H9 (cell line): ENCODE measurements around the gene ANKRD23. TPM values are rescaled to one million over a fixed set of nuclear protein-coding genes. Genes with fewer than 3 reads are reported as not detected.

Source experiments
- DNase-seq: peaks from one replicate; pipeline ENCODE4 v3.0.0-alpha.2; 2017
- H2AFZ ChIP-seq: one replicate; pipeline ENCODE4 v1.6.1; 2013; ENCODE audit warnings: mild to moderate bottlenecking, low read length, control low read depth, moderate library complexity
- H2AK5ac ChIP-seq: 2 replicates; pipeline ENCODE4 v1.6.1; 2013; ENCODE audit warnings: low read length, control low read depth, mixed read lengths; ENCODE audit not compliant: insufficient read length
- H2BK120ac ChIP-seq: one replicate; pipeline ENCODE4 v1.6.1; 2013; ENCODE audit warnings: low read depth, mild to moderate bottlenecking, low read length, control low read depth, inconsistent platforms; ENCODE audit not compliant: poor library complexity, severe bottlenecking
- H2BK12ac ChIP-seq: 2 replicates; pipeline ENCODE4 v1.6.1; 2013; ENCODE audit warnings: low read length, control low read depth, mixed read lengths, low read depth; ENCODE audit not compliant: insufficient read length
- H2BK15ac ChIP-seq: 2 replicates; pipeline ENCODE4 v1.6.1; 2013; ENCODE audit warnings: low read depth, low read length, control low read depth
- H2BK20ac ChIP-seq: one replicate; pipeline ENCODE4 v1.6.1; 2013; ENCODE audit warnings: low read depth, mild to moderate bottlenecking, low read length, control low read depth, inconsistent platforms; ENCODE audit not compliant: poor library complexity, severe bottlenecking
- H2BK5ac ChIP-seq: 2 replicates; pipeline ENCODE4 v1.6.1; 2013; ENCODE audit warnings: low read length, control low read depth, mixed read lengths; ENCODE audit not compliant: insufficient read length
- H3K14ac ChIP-seq: 2 replicates; pipeline ENCODE4 v1.6.1; 2013; ENCODE audit warnings: low read length, control low read depth; ENCODE audit not compliant: insufficient read depth
- H3K18ac ChIP-seq: 2 replicates; pipeline ENCODE4 v1.6.1; 2013; ENCODE audit warnings: low read depth, mild to moderate bottlenecking, mixed read lengths, low read length, control low read depth; ENCODE audit not compliant: insufficient read length
- H3K23ac ChIP-seq: 2 replicates; pipeline ENCODE4 v1.6.1; 2013; ENCODE audit warnings: low read length, control low read depth, mixed read lengths, low read depth; ENCODE audit not compliant: insufficient read length
- H3K23me2 ChIP-seq: 2 replicates; pipeline ENCODE4 v1.6.1; 2013; ENCODE audit warnings: low read depth, mild to moderate bottlenecking, mixed read lengths, low read length, control low read depth; ENCODE audit not compliant: insufficient read length, poor library complexity, severe bottlenecking
- H3K27ac ChIP-seq: 2 replicates; pipeline ENCODE4 v1.5.1; 2013; ENCODE audit warnings: low read length, control low read depth, mixed read lengths, low read depth; ENCODE audit not compliant: insufficient read length
- H3K27me3 ChIP-seq: 2 replicates; pipeline ENCODE4 v1.6.1; 2013; ENCODE audit warnings: low read length, control low read depth, inconsistent platforms; ENCODE audit not compliant: insufficient read depth
- H3K4ac ChIP-seq: 2 replicates; pipeline ENCODE4 v1.6.1; 2013; ENCODE audit warnings: low read depth, mild to moderate bottlenecking, control low read depth, inconsistent platforms, low read length, moderate library complexity
- H3K4me1 ChIP-seq: 2 replicates; pipeline ENCODE4 v1.6.1; 2013; ENCODE audit warnings: low read length, control low read depth, inconsistent platforms; ENCODE audit not compliant: insufficient read depth
- H3K4me2 ChIP-seq: 2 replicates; pipeline ENCODE4 v1.6.1; 2013; ENCODE audit warnings: low read length, control low read depth, mixed read lengths; ENCODE audit not compliant: insufficient read length, insufficient read depth
- H3K56ac ChIP-seq: 2 replicates; pipeline ENCODE4 v1.6.1; 2013; ENCODE audit warnings: low read depth, mild to moderate bottlenecking, mixed read lengths, low read length, control low read depth; ENCODE audit not compliant: insufficient read length
- H3K79me1 ChIP-seq: 2 replicates; pipeline ENCODE4 v1.6.1; 2013; ENCODE audit warnings: low read depth, mild to moderate bottlenecking, moderate library complexity, low read length, control low read depth, inconsistent platforms; ENCODE audit not compliant: insufficient read depth, poor library complexity, severe bottlenecking
- H3K79me2 ChIP-seq: 2 replicates; pipeline ENCODE4 v1.6.1; 2013; ENCODE audit warnings: low read length, control low read depth, inconsistent platforms; ENCODE audit not compliant: insufficient read depth
- H3K9ac ChIP-seq: 2 replicates; pipeline ENCODE4 v1.6.1; 2013; ENCODE audit warnings: low read length, control low read depth, mixed read lengths; ENCODE audit not compliant: insufficient read length; ENCODE audit errors: extremely low read depth
- H3K9me3 ChIP-seq: one replicate; pipeline ENCODE4 v1.6.1; 2013; ENCODE audit warnings: low read depth, low read length, inconsistent platforms; ENCODE audit not compliant: control insufficient read depth
- H3T11ph ChIP-seq: one replicate; pipeline ENCODE4 v1.6.1; 2013; ENCODE audit warnings: mild to moderate bottlenecking, low read length, control low read depth, inconsistent platforms
- H4K20me1 ChIP-seq: one replicate; pipeline ENCODE4 v1.6.1; 2013; ENCODE audit not compliant: control insufficient read depth, insufficient read length, insufficient read depth
- H4K5ac ChIP-seq: 2 replicates; pipeline ENCODE4 v1.6.1; 2013; ENCODE audit warnings: low read depth, mild to moderate bottlenecking, mixed read lengths, low read length, control low read depth; ENCODE audit not compliant: insufficient read length
- H4K8ac ChIP-seq: replicated peaks from 2 replicates; pipeline ENCODE4 v1.6.1; 2013; ENCODE audit warnings: low read length, control low read depth, mixed read lengths, low read depth; ENCODE audit not compliant: insufficient read length
- H4K91ac ChIP-seq: 2 replicates; pipeline ENCODE4 v1.6.1; 2013; ENCODE audit warnings: low read depth, mild to moderate bottlenecking, moderate library complexity, mixed read lengths, low read length, control low read depth; ENCODE audit not compliant: insufficient read length
- H3K27ac Mint-ChIP-seq, 3 experiments: 2 replicates in 2 of 3; 3 replicates in 1 of 3; pipeline ENCODE4 v1.8.0; 2020 to 2021; ENCODE audit warnings: mixed read lengths in 3 of 3, mild to moderate bottlenecking in 1 of 3, moderate library complexity in 1 of 3
- H3K27me3 Mint-ChIP-seq: 2 replicates; pipeline ENCODE4 v1.8.0; 2021; ENCODE audit warnings: low read depth, mild to moderate bottlenecking, moderate library complexity, mixed read lengths
- H3K36me3 Mint-ChIP-seq, 3 experiments: 2 replicates in 2 of 3; 3 replicates in 1 of 3; pipeline ENCODE4 v1.8.0; 2020 to 2021; ENCODE audit warnings: low read depth in 3 of 3, mixed read lengths in 3 of 3; ENCODE audit not compliant: insufficient read depth in 1 of 3
- H3K4me1 Mint-ChIP-seq, 2 experiments: 2 replicates each; pipeline ENCODE4 v1.8.0; 2020; ENCODE audit warnings: mixed read lengths in 2 of 2
- H3K4me3 Mint-ChIP-seq, 2 experiments: 2 replicates in 1 of 2; 3 replicates in 1 of 2; pipeline ENCODE4 v1.8.0; 2020 to 2021; ENCODE audit warnings: mild to moderate bottlenecking in 2 of 2, mixed read lengths in 2 of 2, moderate library complexity in 1 of 2
- H3K9me3 Mint-ChIP-seq, 2 experiments: 2 replicates in 1 of 2; 3 replicates in 1 of 2; pipeline ENCODE4 v1.8.0; 2020; ENCODE audit warnings: mild to moderate bottlenecking in 2 of 2, mixed read lengths in 2 of 2, moderate library complexity in 1 of 2
- CTCF ChIP-seq: fragments of 200-600 bp; sonication (generic); conservative IDR thresholded peaks from 3 replicates; pipeline ENCODE4 v1.8.0; 2021; ENCODE audit warnings: antibody characterized with exemption, mild to moderate bottlenecking
- WGBS: extraction: QIAGEN DNeasy Blood & Tissue Kit; methylation state at CpG from one replicate; pipeline ENCODE4 v1.1.7; 2013; ENCODE audit warnings: missing lambda C conversion rate, low lambda C conversion rate, mixed read lengths; ENCODE audit not compliant: insufficient read length; ENCODE audit errors: extremely low coverage; 5-methylcytosine and 5-hydroxymethylcytosine counted together
- total RNA-seq: library from RNA; stranded (reverse); gene quantifications from 2 replicates; pipeline ENCODE4 v1.2.1, GENCODE V29; 2021

ANKRD23 gene
- total RNA-seq, 1 experiment from 2014 or later, result 2.4 TPM

GRCh38 chr2:96874198-96874831 is 30.5 kb upstream of the ANKRD23 start:
- Histone ChIP-seq H4K20me1 (no peaks in the 10 kb centered on the region), H3K23ac (no peak overlapping the region), H2AK5ac (no peak overlapping the region), H3K27ac (no peak overlapping the region), H3K9me3 (no peaks in the 10 kb centered on the region), H3T11ph (no peak overlapping the region), H3K27me3 (no peaks in the 10 kb centered on the region), H3K79me2 (no peaks in the 10 kb centered on the region), H3K4me2 (no peak overlapping the region), H3K4ac (no peak overlapping the region), H3K9ac (no peak overlapping the region), H2BK120ac (no peak overlapping the region), H4K91ac (no peak overlapping the region), H3K18ac (no peak overlapping the region), H2AFZ (no peak overlapping the region), H4K8ac (no peak overlapping the region), H2BK15ac (no peak overlapping the region), H3K56ac (no peak overlapping the region), H3K23me2 (peaks cover 5% of the 10 kb centered on the region), H3K79me1 (no peaks in the 10 kb centered on the region), H3K14ac (no peak overlapping the region; the same call in 1 of the 2 replicates), H2BK12ac (no peak overlapping the region), H2BK20ac (no peak overlapping the region), H2BK5ac (no peak overlapping the region), H4K5ac (no peak overlapping the region), H3K4me1 (no peaks in the 10 kb centered on the region; the same call in 1 of the 2 replicates)
- no peak for TF ChIP-seq CTCF
- Mint-ChIP-seq H3K4me1 (peaks cover 51 to 62% of the 10 kb centered on the region in 2 experiments), H3K27me3 (no peaks in the 10 kb centered on the region; the same call in 1 of the 2 replicates), H3K9me3 (no peaks in the 10 kb centered on the region), H3K27ac (peak overlapping the region in 2 of 3 experiments; percentile 60 to 79; a peak in 2 of 7 replicates), H3K4me3 (no peak overlapping the region; a peak in 1 of 5 replicates), H3K36me3 (peaks cover 0 to 5% (median 2%) of the 10 kb centered on the region in 3 experiments; a peak in 3 of 7 replicates)
- no peak for DNase-seq
- WGBS, result no CpG with 5 or more reads among the region's 18 CpGs
